Measurements from ENCODE around the gene ZNF579.

ZNF579 gene, protein sequence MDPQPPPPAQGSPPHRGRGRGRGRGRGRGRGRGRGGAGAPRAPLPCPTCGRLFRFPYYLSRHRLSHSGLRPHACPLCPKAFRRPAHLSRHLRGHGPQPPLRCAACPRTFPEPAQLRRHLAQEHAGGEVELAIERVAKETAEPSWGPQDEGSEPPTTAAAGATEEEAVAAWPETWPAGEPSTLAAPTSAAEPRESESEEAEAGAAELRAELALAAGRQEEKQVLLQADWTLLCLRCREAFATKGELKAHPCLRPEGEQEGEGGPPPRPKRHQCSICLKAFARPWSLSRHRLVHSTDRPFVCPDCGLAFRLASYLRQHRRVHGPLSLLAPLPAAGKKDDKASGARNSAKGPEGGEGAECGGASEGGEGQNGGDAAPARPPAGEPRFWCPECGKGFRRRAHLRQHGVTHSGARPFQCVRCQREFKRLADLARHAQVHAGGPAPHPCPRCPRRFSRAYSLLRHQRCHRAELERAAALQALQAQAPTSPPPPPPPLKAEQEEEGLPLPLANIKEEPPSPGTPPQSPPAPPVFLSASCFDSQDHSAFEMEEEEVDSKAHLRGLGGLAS

GRCh38 chr19:55580628-55581144, at the start of gene ZNF579:
TSS of gene ZNF579 (minus strand) at chr19:55580848. CDS start at chr19:55579639, 1,209 bp downstream.
- DNase-seq, result peak; percentile 43 to 61 (median 58)

- DNase-seq, result peak in 1 of 4 experiments; percentile 10
These were observed 45.7 kb upstream of the ZNF579 start for GRCh38 chr19:55626350-55626749.

- no peak for DNase-seq
These were observed 44.3 kb upstream of the ZNF579 start for GRCh38 chr19:55625004-55625326.

- peak; percentile 93 to 96 (median 94) for DNase-seq
These were observed 43.7 kb upstream of the ZNF579 start, which contains the start of gene ZNF784 for GRCh38 chr19:55624109-55625003. TSS of gene ZNF784 (minus strand) at chr19:55624566. CDS start at chr19:55624561, 5 bp downstream.

DNA sequence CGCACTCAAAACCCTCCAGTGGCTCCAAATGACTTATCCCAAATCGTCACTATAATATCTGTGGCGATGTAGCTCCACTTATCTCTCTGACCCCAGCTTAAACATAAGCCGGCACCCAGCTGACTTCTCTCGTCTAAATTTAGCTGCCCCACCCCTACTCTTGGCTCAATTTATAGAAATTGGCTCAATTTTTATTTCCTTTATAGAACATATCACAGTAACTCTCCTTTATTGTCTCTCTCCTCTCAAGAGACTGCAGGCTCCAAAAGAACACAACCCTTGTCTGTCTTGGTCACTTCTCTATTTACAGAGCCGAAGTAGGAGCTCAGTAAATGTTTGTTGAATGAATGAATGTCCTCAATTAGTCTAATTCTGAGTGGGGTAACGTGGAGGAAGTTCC, 42.9 kb upstream of the ZNF579 start:
- no peak for DNase-seq

- no peak for DNase-seq
These were observed 42.5 kb upstream of the ZNF579 start for GRCh38 chr19:55623130-55623529.

DNA sequence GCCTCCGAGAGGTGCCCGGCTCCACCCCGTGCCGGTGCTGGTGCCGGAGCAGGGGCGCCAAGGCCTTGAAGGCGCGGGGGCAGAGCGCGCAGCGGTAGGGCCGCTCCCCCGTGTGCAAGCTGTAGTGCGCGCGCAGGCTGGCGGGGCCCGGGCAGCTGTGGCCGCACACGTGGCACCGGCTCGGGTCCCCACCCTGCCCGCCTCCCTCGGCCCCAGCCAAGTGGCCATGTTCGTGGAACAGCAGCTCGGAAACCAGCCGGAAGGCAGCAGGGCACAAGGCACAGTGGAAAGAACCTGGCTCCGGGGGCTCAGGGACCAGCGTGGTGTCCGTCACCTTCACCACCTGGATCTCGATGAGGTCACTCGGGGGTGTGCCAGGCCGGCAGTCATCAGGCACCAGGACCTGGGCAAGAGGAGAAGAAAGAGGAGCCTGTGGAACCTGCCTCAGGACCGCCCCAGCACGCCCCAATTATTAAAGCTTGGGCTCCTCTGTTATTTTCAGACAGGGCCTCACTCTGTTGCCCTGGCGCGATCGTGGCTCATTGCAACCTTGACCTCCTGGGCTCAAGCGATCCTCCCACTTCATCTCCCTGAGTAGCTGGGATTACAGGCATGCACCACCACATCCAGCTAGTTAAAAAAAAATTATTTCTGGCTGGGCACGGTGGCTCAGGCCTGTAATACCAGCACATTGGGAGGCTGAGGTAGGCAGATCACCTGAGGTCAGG, 41.8 kb upstream of the ZNF579 start:
- no peak for DNase-seq

DNA sequence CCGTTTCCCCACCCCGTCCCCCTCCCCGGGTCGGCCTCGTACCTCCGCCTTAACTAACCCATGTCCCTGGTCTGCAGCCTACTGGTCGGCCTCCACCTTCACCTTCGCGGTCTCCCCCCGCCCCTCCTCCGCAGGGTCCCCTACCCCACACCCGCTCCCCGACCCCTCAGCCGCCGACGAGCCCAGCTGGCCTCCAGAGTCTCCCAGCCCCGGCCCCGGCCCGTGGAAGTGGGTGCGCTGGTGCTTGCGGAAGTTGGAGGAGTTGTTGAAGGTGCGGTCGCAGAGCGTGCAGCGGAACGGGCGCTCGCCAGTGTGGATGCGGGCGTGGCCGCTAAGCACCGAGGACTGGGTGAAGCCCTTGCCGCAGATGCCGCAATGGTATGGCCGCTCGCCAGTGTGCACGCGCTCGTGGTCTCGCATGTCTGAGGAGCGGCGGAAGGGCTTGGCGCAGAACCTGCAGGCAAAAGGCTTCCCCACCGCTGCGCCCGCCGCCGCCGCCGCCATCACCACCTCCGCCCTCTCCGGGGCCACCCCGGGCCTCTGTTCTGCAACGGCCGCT, 41.1 kb upstream of the ZNF579 start:
- DNase-seq, result no peak

GRCh38 chr19:55621205-55621672, 40.6 kb upstream of the ZNF579 start:
- no peak for DNase-seq

DNA sequence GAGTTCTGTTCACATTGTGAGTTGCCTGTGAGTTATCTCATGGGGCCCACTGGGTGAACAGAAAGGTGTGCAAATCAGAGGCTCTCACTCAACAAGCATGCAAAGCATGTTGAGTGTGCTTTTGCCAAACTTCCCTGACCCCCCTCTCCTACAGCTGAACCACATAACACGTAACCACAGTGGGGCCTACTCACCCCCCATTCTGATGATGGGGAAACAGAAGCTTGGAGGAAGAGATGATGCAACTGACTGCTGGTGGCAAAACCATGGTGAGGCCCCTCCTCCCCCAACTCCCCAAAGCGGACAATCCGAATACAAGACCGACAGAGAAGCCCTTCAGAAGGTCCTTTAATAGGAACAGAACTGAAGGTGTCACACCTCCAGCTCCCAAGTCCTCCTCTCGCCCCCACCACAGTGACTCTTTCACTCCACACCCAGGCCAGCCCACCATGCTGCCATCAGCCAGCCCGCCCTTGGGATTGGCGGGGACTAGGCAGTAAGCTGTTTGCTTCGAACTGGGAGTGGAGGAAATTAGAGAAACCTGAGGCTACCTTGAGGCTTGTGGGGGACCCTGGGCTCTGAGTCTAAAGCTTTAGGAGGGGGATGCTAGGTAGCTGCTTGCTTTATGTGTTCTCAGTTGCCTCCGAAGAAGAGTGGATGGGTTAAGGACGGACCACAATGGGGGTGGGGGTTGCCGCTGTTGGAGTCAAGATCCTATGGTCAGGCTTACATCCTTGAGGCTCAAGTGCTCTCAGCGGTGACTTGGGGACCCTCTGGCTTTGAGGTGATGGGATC, 40.0 kb upstream of the ZNF579 start:
- DNase-seq, result no peak

- DNase-seq, result no peak
These were observed 38.6 kb upstream of the ZNF579 start for GRCh38 chr19:55619286-55619685.

DNA sequence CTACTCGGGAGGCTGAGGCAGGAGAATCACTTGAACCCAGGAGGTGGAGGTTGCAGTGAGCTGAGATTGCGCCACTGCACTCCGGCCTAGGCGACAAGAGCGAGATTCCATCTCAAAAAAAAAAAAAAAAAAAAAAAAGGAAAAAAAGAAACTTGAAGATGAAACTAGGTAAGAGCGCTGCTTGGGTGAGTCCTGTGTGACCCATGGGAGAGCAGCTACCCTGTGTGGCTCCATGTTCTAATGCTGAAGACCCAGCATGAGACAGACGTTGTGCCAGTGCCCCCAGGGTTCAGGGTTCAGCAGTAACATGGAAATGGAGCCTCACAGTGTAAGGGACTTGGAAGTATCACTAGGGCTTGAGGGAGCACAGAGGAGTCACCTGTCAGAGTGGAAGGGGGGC, 37.8 kb upstream of the ZNF579 start:
- no peak for DNase-seq

GRCh38 chr19:55617426-55617825, 36.8 kb upstream of the ZNF579 start:
- DNase-seq, result no peak

GRCh38 chr19:55616395-55616875, 35.8 kb upstream of the ZNF579 start:
- no peak for DNase-seq

GRCh38 chr19:55615543-55616394, 35.1 kb upstream of the ZNF579 start:
- DNase-seq, result no peak

GRCh38 chr19:55614711-55615542, 34.3 kb upstream of the ZNF579 start:
- DNase-seq, result no peak

DNA sequence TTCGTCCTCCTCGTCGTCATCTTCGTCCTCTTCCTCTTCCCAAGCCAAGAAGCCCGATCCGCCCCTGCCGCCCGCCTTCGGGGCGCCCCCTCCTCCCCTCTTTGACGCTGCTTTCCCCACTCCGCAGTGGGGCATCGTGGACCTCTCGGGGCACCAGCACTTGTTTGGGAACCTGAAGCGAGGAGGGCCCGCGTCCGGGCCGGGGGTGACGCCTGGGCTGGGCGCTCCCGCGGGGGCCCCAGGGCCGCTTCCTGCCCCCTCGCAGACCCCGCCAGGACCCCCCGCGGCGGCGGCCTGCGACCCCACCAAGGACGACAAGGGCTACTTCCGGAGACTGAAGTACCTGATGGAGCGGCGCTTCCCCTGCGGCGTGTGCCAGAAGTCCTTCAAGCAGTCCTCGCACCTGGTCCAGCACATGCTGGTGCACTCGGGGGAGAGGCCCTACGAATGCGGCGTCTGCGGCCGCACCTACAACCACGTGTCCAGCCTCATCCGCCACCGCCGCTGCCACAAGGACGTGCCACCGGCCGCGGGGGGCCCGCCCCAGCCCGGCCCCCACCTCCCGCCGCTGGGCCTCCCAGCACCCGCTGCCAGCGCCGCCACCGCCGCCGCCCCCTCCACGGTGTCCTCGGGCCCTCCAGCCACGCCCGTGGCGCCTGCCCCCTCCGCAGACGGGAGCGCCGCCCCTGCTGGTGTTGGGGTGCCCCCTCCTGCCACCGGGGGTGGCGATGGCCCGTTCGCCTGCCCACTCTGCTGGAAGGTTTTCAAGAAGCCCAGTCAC, 33.5 kb upstream of the ZNF579 start:
- DNase-seq, result no peak

- no peak for DNase-seq
These were observed 32.7 kb upstream of the ZNF579 start for GRCh38 chr19:55613396-55613795.
